ENCODE results near the gene GSAP. TPM values are rescaled to one million over a fixed set of nuclear protein-coding genes. Genes with fewer than 3 reads are reported as not detected.
A peak's percentile ranks its signal among the peaks of the same experiment; 100 is the strongest.
"Not testable (repeated sequence)": the region's sequence is repeated elsewhere in the genome, so short reads cannot be mapped to it uniquely, and the experiment has no call there.

The GSAP gene
- total RNA-seq, 2 donors from 2014 or later, result 10.0 to 13.0 TPM

DNA sequence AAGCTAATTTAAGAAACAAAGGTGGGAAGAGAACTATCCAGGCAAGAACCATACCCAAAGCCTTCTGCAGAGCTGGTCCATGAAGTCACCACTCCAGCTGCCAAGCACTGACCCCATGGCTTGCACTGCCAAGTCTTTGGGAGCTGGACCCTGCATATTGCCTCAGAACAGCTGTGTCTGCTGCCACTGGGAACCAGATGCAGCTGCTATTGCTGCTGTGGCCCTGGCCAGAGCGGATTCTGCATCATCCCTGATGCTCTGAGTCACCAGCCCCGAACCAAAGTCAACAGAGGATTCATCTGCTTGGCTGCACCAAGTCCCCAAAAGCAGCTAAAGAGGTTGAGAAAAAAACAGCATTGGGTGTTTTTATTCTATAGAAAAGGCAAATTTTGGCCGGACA lies 39.2 kb upstream of the GSAP start:
- no peak for DNase-seq (ENCODE audit: low spot score)
- H3K9me3 ChIP-seq, result no peaks in the 10 kb centered on the region
- H3K27ac ChIP-seq, result no peak overlapping the region
- no peak overlapping the region for H3K4me3 ChIP-seq
- no peaks in the 10 kb centered on the region for H3K4me1 ChIP-seq (replicated peaks)
- H3K27me3 ChIP-seq (replicated peaks; ENCODE audit: insufficient read depth), result no peaks in the 10 kb centered on the region
- WGBS, result 85% methylated on average over 3 of the region's 3 CpGs
- no peak for TF ChIP-seq POLR2AphosphoS5 (IDR thresholded peaks at IDR 0.05)
- intact Hi-C loops (cut with DNase I), result no loop called here
- H3K36me3 ChIP-seq, result no peaks in the 10 kb centered on the region

DNA sequence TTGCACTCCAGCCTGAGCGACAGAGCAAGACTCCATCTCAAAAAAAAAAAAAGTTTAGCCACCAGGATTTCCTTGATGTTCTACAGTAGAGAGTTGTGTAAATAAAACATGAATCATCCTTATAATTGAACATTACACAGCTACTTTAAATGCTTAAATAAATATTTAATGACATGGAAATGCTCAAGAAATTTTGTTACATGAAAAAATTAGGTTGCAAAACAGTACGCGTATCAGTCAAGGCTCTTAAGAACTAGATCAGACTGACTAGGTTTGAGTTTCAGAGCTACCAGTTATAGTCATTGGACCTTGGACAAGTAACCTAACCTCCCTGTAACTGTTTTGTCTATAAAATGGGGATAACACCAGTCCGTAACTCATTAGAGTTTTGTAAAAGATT lies 38.7 kb upstream of the GSAP start:
- H3K27ac ChIP-seq, result no peak overlapping the region
- no peaks in the 10 kb centered on the region for H3K36me3 ChIP-seq
- TF ChIP-seq POLR2A (IDR thresholded peaks at IDR 0.05), result no peak
- TF ChIP-seq, protein P1, sequence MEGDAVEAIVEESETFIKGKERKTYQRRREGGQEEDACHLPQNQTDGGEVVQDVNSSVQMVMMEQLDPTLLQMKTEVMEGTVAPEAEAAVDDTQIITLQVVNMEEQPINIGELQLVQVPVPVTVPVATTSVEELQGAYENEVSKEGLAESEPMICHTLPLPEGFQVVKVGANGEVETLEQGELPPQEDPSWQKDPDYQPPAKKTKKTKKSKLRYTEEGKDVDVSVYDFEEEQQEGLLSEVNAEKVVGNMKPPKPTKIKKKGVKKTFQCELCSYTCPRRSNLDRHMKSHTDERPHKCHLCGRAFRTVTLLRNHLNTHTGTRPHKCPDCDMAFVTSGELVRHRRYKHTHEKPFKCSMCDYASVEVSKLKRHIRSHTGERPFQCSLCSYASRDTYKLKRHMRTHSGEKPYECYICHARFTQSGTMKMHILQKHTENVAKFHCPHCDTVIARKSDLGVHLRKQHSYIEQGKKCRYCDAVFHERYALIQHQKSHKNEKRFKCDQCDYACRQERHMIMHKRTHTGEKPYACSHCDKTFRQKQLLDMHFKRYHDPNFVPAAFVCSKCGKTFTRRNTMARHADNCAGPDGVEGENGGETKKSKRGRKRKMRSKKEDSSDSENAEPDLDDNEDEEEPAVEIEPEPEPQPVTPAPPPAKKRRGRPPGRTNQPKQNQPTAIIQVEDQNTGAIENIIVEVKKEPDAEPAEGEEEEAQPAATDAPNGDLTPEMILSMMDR (IDR thresholded peaks at IDR 0.05), result no peak
- no peak for TF ChIP-seq POLR2AphosphoS5 (IDR thresholded peaks at IDR 0.05)
- H3K4me3 ChIP-seq, result no peak overlapping the region
- intact Hi-C loops (cut with DNase I), result no loop called here
- no peaks in the 10 kb centered on the region for H3K27me3 ChIP-seq (replicated peaks; ENCODE audit: insufficient read depth)
- DNase-seq (ENCODE audit: low spot score), result no peak
- H3K9me3 ChIP-seq, result no peaks in the 10 kb centered on the region
- H3K4me1 ChIP-seq (replicated peaks), result no peaks in the 10 kb centered on the region
- 73% methylated on average over 4 of the region's 4 CpGs for WGBS

- TF ChIP-seq, protein P1 (IDR thresholded peaks at IDR 0.05), result no peak
- TF ChIP-seq POLR2A (IDR thresholded peaks at IDR 0.05), result no peak
- TF ChIP-seq POLR2AphosphoS5 (IDR thresholded peaks at IDR 0.05), result peak; percentile 43
- H3K4me3 ChIP-seq, result no peak overlapping the region
- WGBS, result 3% methylated on average over 2 of the region's 2 CpGs
- no peaks in the 10 kb centered on the region for H3K27me3 ChIP-seq (replicated peaks; ENCODE audit: insufficient read depth)
- no peaks in the 10 kb centered on the region for H3K4me1 ChIP-seq (replicated peaks)
- no peak overlapping the region for H3K27ac ChIP-seq
- no peaks in the 10 kb centered on the region for H3K36me3 ChIP-seq
- no peaks in the 10 kb centered on the region for H3K9me3 ChIP-seq
- intact Hi-C loops (cut with DNase I), result no loop called here
- DNase-seq (ENCODE audit: low spot score), result peak; percentile 17
These were observed 37.4 kb upstream of the GSAP start for GRCh38 chr7:77453531-77453930.

DNA sequence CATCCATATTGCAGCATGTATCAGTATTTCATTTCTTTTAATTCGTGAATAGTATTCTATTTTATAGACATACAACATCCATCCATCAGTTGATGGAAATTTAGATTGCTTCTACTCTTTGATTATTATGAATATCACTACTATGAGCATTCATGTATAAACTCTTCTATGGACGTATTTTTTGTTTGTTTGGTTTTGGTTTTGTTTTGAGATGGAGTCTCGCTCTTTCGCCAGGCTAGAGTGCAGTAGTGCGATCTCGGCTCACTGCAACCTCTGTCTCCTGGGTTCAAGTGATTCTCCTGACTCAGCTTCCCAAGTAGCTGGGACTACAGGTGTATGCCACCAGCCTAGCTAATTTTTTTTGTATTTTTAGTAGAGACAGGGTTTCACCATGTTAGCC lies 35.8 kb upstream of the GSAP start:
- H3K4me3 ChIP-seq; H3K4me1 ChIP-seq (replicated peaks); H3K9me3 ChIP-seq; H3K27ac ChIP-seq; H3K27me3 ChIP-seq (replicated peaks; ENCODE audit: insufficient read depth); intact Hi-C loops (cut with DNase I); DNase-seq (ENCODE audit: low spot score); H3K36me3 ChIP-seq: not testable (repeated sequence)
- 95% methylated on average over 6 of the region's 6 CpGs for WGBS

DNA sequence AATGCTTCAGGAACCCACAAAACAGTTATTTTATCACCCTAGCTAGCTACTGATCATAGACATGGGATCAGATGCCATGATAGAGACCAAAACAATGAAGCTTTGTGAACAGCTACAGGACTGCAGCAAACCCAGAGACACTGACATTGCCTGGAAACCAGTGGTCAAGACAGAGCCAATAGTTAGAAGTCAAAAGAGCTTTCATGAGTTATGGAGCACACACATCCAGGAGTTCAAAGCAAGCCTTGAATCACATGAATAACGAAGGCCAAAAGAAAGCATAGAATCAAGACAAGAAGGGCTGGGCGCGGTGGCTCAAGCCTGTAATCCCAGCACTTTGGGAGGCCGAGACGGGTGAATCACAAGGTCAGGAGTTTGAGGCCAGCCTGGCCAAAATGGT lies 34.5 kb upstream of the GSAP start:
- intact Hi-C loops (cut with DNase I), result no loop called here
- no peak for TF ChIP-seq POLR2A (IDR thresholded peaks at IDR 0.05)
- no peak for TF ChIP-seq POLR2AphosphoS5 (IDR thresholded peaks at IDR 0.05)
- TF ChIP-seq, protein P1 (IDR thresholded peaks at IDR 0.05), result no peak
- 95% methylated on average over 5 of the region's 5 CpGs for WGBS

GRCh38 chr7:77450054-77450453 lies 33.9 kb upstream of the GSAP start:
- Histone ChIP-seq H3K27me3 (replicated peaks; ENCODE audit: insufficient read depth) (no peaks in the 10 kb centered on the region), H3K36me3 (no peaks in the 10 kb centered on the region), H3K9me3 (no peaks in the 10 kb centered on the region), H3K27ac (no peak overlapping the region), H3K4me3 (no peak overlapping the region), H3K4me1 (replicated peaks) (no peaks in the 10 kb centered on the region)
- intact Hi-C loops (cut with DNase I), result no loop called here
- TF ChIP-seq, protein P1 (IDR thresholded peaks at IDR 0.05), result no peak
- no peak for DNase-seq (ENCODE audit: low spot score)
- 85% methylated on average over 1 of the region's 1 CpG for WGBS

More for the DNA sequence above, 34.5 kb upstream of the GSAP start:
- H3K27ac ChIP-seq, result no peak overlapping the region
- H3K4me1 ChIP-seq (replicated peaks), result no peaks in the 10 kb centered on the region
- no peaks in the 10 kb centered on the region for H3K36me3 ChIP-seq
- no peak for DNase-seq (ENCODE audit: low spot score)
- no peak overlapping the region for H3K4me3 ChIP-seq
- H3K27me3 ChIP-seq (replicated peaks; ENCODE audit: insufficient read depth), result no peaks in the 10 kb centered on the region
- H3K9me3 ChIP-seq, result no peaks in the 10 kb centered on the region
